HFF-Myc (cell line): ENCODE data around the gene GALNT9.

ENCODE experiments used
- DNase-seq: peaks from one replicate; pipeline ENCODE4 v3.0.0-alpha.2; 2011; ENCODE audit warnings: low read depth; ENCODE audit errors: extremely low read depth
- H3K4me3 ChIP-seq: replicated peaks from 2 replicates; pipeline ENCODE4 v1.5.1; 2011; ENCODE audit warnings: low read depth, mild to moderate bottlenecking, control low read depth, low read length
- TF ChIP-seq, protein P1 (sequence below): IDR thresholded peaks from 2 replicates; pipeline ENCODE4 v1.5.1; 2012; ENCODE audit warnings: mild to moderate bottlenecking, low read depth, low read length, control low read depth; ENCODE audit errors: missing control alignments

The GALNT9 gene

DNA sequence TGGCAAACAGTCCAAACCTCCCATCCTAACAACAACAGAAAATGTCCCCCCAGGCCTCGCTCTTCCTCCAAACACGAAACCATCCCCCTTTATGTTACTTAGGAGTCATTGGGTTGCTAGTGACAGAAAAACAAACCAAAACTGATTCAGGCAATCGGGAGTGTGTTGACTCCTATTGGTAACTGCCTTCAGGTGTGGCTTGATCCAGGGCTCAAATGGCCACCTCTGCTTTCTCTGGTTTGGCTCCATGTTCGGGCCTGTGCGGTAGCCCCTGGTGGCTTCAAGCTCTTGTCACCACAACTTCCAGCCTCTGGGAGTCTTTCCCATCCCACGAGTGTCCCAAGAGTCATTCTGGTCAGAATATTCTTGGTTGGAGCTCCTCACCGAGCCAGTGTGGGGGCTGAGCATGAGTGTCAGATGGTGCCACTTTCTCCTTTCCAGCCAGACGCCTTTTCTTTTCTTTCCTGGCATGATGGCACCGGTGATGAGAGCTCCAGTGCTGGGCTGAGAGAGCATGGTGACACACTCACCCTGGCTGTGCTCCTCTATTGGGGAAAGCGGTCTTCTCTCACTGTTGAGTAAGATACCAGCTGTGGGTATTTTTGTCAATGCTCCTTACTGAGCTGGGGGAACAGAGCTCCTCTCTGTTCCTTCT is 146.6 kb downstream of the GALNT9 start:
- TF ChIP-seq, protein P1, sequence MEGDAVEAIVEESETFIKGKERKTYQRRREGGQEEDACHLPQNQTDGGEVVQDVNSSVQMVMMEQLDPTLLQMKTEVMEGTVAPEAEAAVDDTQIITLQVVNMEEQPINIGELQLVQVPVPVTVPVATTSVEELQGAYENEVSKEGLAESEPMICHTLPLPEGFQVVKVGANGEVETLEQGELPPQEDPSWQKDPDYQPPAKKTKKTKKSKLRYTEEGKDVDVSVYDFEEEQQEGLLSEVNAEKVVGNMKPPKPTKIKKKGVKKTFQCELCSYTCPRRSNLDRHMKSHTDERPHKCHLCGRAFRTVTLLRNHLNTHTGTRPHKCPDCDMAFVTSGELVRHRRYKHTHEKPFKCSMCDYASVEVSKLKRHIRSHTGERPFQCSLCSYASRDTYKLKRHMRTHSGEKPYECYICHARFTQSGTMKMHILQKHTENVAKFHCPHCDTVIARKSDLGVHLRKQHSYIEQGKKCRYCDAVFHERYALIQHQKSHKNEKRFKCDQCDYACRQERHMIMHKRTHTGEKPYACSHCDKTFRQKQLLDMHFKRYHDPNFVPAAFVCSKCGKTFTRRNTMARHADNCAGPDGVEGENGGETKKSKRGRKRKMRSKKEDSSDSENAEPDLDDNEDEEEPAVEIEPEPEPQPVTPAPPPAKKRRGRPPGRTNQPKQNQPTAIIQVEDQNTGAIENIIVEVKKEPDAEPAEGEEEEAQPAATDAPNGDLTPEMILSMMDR, result no peak
- no peak overlapping the region for H3K4me3 ChIP-seq
- no peak for DNase-seq

DNA sequence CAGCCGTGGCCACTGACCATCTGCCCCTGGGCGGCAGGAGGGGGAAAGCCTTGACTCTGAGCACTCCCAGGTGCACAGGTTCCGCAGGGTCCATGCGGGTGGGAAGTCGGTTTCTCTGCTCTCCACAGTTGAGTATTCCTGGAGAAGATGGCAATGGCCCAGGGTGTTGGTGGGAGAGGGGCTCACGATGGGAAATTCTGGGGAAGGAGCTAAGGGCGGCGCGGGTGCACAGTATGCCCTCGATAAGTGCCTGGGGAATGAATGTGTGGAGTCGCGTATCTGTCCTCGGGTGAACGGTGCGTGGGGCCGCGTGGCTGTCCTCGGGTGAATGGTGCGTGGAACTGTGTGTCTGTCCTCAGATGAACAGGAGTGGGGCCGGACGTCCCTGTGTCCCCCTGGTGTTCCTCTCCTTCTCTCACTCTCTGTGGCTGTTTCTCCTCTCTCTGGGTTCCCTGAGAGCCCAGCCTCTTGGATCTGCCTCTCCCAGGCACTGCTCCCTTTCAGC is 147.1 kb downstream of the GALNT9 start:
- TF ChIP-seq, protein P1, result no peak
- no peak overlapping the region for H3K4me3 ChIP-seq
- DNase-seq, result no peak

DNA sequence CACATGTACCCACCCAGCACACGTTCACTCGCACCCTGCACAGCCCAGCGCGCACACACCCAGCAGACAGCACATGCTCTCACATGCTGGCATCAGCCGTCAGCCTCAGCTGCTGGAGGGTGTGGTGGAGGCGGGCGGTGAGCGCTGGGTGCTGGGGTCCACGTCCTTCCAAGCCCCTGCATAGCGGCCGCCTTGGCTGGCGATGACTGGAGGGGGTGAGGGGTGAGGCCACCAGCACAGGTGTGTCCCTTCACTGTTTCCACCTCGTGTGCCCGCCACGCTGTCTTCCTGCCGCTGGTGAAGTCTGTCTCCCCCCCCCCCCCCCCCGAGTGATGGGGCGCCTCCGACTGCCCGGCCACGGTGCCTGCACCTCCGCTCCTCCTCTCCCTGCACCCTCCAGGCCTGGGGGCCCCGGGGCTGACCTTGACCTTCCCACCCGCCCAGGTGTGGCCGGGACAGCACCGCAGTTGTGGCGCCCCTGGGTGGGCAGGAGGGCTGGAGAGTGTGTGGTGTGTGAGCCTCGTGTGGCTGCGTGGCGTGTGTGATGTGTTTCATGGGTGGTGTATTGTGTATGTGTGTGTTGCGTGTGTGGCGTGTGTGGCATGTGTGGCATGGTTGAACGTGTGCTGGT is 147.7 kb downstream of the GALNT9 start:
- no peak overlapping the region for H3K4me3 ChIP-seq
- TF ChIP-seq, protein P1, result no peak
- no peak for DNase-seq

DNA sequence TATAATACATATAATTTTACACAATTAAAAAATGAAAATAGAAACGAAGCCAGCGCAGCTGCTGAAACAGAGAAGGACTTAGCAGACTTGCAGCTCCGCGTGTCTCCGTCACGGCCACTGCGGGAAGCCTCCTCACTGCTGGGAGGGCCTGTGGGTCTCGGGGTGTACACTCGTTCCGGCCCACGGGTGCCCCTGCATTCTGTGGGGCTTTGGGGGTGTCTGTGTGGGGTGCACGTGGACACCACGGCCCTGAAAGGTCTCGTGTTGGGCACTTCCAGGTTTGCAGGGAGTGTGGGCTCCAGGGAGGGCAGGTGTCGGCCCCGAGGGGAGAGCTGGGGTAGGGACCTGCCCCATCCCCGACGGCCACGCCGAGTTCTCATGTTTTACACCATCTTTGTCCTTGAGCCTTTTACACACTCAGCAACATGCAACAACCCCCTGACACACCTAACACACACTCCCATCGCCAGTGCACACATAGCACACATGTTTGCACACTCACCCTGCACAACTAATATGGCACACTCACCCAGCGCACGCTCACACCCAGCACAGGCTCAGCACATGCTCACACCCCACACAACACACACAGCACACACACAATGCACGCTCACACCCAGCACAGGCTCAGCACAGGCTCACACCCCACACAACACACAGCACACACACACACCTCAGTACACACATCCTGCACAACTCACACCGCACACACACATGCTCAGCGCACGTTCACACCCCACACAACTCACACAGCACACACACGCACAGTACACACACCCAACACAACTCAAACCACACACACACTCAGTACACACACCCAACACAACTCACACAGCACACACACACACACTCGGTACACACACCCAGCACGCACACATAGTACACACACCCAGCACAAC is 148.5 kb downstream of the GALNT9 start:
- TF ChIP-seq, protein P1, result no peak
- no peak overlapping the region for H3K4me3 ChIP-seq
- no peak for DNase-seq

DNA sequence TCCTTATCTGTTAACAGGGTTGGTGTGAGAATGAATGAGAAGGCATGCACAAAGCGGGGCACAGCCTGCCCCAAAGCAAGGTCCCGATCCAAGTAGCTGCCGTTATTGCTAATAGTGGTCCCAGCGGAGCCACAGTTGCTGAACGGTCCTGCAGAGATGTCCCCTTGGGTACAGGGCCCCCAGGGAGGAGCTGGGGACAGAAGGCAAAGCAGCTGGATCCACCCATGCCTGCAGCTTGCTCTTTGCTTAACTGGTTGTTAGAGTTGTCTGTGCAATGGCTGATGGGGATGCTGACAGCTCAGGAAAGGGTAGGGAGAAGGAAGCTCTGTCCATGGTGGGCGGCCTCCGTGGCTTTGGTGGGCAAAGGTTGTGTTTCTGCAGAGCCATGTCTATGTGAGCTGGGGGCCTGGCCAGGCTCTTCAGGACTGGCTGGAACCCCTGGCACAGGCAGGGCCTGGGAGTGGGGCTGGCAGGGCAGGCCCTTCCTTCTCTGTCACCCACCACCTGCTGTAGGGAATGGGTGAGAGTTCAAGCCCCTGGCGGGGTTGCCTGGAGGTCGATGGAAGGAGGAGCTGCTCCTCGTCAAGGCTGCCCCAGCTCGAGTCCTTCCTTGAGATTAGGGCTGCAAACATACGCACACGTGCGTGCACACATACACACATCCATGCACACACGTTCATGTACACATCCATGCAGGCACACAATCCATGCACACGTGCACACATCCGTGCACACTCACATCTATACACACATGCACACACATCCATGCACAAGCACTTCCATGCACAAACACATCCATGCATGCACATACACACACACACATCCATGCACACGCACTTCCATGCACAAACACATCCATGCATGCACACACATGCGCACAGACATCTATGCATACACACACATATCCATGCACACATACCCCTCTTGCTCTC is 149.7 kb downstream of the GALNT9 start:
- H3K4me3 ChIP-seq, result no peak overlapping the region
- DNase-seq, result no peak
- TF ChIP-seq, protein P1, result no peak
